Measurements from ENCODE around the gene ZNF248. TPM values are rescaled to one million over a fixed set of nuclear protein-coding genes. Genes with fewer than 3 reads are reported as not detected.

The ZNF248 gene
- total RNA-seq, 3 donors from 2014 or later (not counting 1 experiment from before 2014, with no cell fraction given): 2.8 to 6.3 (median 5.1) TPM

GRCh38 chr10:37812290-37812689, 45.1 kb downstream of the ZNF248 start:
- H3K36me3 ChIP-seq (ENCODE audit: control insufficient read depth, insufficient read depth, low read length): no peaks in the 10 kb centered on the region
- peaks cover 32% of the 10 kb centered on the region for H3K36me3 Mint-ChIP-seq
- H3K4me1 ChIP-seq (ENCODE audit: control insufficient read depth, insufficient read depth, low read length): no peaks in the 10 kb centered on the region
- peaks cover 19 to 47% of the 10 kb centered on the region in 2 donors for H3K9me3 Mint-ChIP-seq
- no peak overlapping the region for H3K4me3 ChIP-seq (ENCODE audit: low read length)
- no peak overlapping the region for H3K27ac Mint-ChIP-seq
- no peak overlapping the region for H3K27ac ChIP-seq (ENCODE audit: low read length)
- no peaks in the 10 kb centered on the region for H3K27me3 ChIP-seq (ENCODE audit: control insufficient read depth, insufficient read depth, low read length)
- DNase-seq (no peak), ATAC-seq (no peak)
- no peak for TF ChIP-seq CTCF (IDR thresholded peaks at IDR 0.05)
- H3K4me1 Mint-ChIP-seq: no peaks in the 10 kb centered on the region
- H3K4me3 Mint-ChIP-seq: no peak overlapping the region
- 80% methylated on average over 1 of the region's 1 CpG for WGBS (ENCODE audit: insufficient coverage)
- intact Hi-C loops (cut with micrococcal nuclease): no loop called here
- peaks cover 24% of the 10 kb centered on the region for H3K9me3 ChIP-seq (ENCODE audit: control insufficient read depth, insufficient read depth, low read length)
- no peaks in the 10 kb centered on the region for H3K27me3 Mint-ChIP-seq (ENCODE audit: low read depth in 2 of 2)

GRCh38 chr10:37803269-37803668, 54.1 kb downstream of the ZNF248 start:
- Mint-ChIP-seq H3K4me1 (no peaks in the 10 kb centered on the region), H3K27me3 (ENCODE audit: low read depth in 2 of 2) (no peaks in the 10 kb centered on the region), H3K27ac (no peak overlapping the region), H3K4me3 (no peak overlapping the region), H3K9me3 (peaks cover 10 to 15% of the 10 kb centered on the region in 2 donors), H3K36me3 (peaks cover 12% of the 10 kb centered on the region)
- Histone ChIP-seq H3K27me3 (ENCODE audit: control insufficient read depth, insufficient read depth, low read length) (no peaks in the 10 kb centered on the region), H3K4me1 (ENCODE audit: control insufficient read depth, insufficient read depth, low read length) (no peaks in the 10 kb centered on the region), H3K27ac (ENCODE audit: low read length) (no peak overlapping the region), H3K9me3 (ENCODE audit: control insufficient read depth, insufficient read depth, low read length) (no peaks in the 10 kb centered on the region), H3K4me3 (ENCODE audit: low read length) (no peak overlapping the region), H3K36me3 (ENCODE audit: control insufficient read depth, insufficient read depth, low read length) (no peaks in the 10 kb centered on the region)
- DNase-seq (no peak), ATAC-seq (no peak)
- no peak for TF ChIP-seq CTCF (IDR thresholded peaks at IDR 0.05)
- 80% methylated on average over 3 of the region's 3 CpGs for WGBS (ENCODE audit: insufficient coverage)
- intact Hi-C loops (cut with micrococcal nuclease): no loop called here

- H3K36me3 Mint-ChIP-seq: peaks cover 12% of the 10 kb centered on the region
- Histone ChIP-seq H3K36me3 (ENCODE audit: control insufficient read depth, insufficient read depth, low read length) (no peaks in the 10 kb centered on the region), H3K9me3 (ENCODE audit: control insufficient read depth, insufficient read depth, low read length) (no peaks in the 10 kb centered on the region), H3K27me3 (ENCODE audit: control insufficient read depth, insufficient read depth, low read length) (no peaks in the 10 kb centered on the region), H3K27ac (ENCODE audit: low read length) (no peak overlapping the region), H3K4me3 (ENCODE audit: low read length) (no peak overlapping the region), H3K4me1 (ENCODE audit: control insufficient read depth, insufficient read depth, low read length) (no peaks in the 10 kb centered on the region)
- H3K27me3 Mint-ChIP-seq (ENCODE audit: low read depth in 2 of 2): no peaks in the 10 kb centered on the region
- no peak for DNase-seq
- TF ChIP-seq CTCF (IDR thresholded peaks at IDR 0.05): no peak
- no peaks in the 10 kb centered on the region for H3K4me1 Mint-ChIP-seq
- no peak for ATAC-seq
- intact Hi-C loops (cut with micrococcal nuclease): no loop called here
- H3K4me3 Mint-ChIP-seq: no peak overlapping the region
- H3K9me3 Mint-ChIP-seq: peaks cover 10 to 12% of the 10 kb centered on the region in 2 donors
- no peak overlapping the region for H3K27ac Mint-ChIP-seq
Measured at GRCh38 chr10:37801557-37801956, 55.9 kb downstream of the ZNF248 start.

- WGBS (ENCODE audit: insufficient coverage): 67% methylated on average over 1 of the region's 2 CpGs
Measured at GRCh38 chr10:37794305-37794976, 63.0 kb downstream of the ZNF248 start.

More at GRCh38 chr10:37794305-37794976, 63.0 kb downstream of the ZNF248 start:
- TF ChIP-seq CTCF (IDR thresholded peaks at IDR 0.05): no peak
- Histone ChIP-seq H3K4me1 (ENCODE audit: control insufficient read depth, insufficient read depth, low read length) (no peaks in the 10 kb centered on the region), H3K9me3 (ENCODE audit: control insufficient read depth, insufficient read depth, low read length) (peaks cover 18% of the 10 kb centered on the region), H3K4me3 (ENCODE audit: low read length) (no peak overlapping the region), H3K27ac (ENCODE audit: low read length) (no peak overlapping the region), H3K27me3 (ENCODE audit: control insufficient read depth, insufficient read depth, low read length) (no peaks in the 10 kb centered on the region), H3K36me3 (ENCODE audit: control insufficient read depth, insufficient read depth, low read length) (no peaks in the 10 kb centered on the region)
- no peak overlapping the region for H3K4me3 Mint-ChIP-seq
- no peaks in the 10 kb centered on the region for H3K4me1 Mint-ChIP-seq
- intact Hi-C loops (cut with micrococcal nuclease): no loop called here
- no peak overlapping the region for H3K27ac Mint-ChIP-seq
- H3K9me3 Mint-ChIP-seq: peaks cover 11 to 14% of the 10 kb centered on the region in 2 donors
- ATAC-seq (no peak), DNase-seq (no peak)
- no peaks in the 10 kb centered on the region for H3K27me3 Mint-ChIP-seq (ENCODE audit: low read depth in 2 of 2)
- H3K36me3 Mint-ChIP-seq: peaks cover 17% of the 10 kb centered on the region
